GM10266 (cell line): ENCODE data around the gene SSH2.
A peak's percentile ranks its signal among the peaks of the same experiment; 100 is the strongest.

Experiments used
- DNase-seq: peaks from one replicate; pipeline ENCODE4 v3.0.0; 2012; ENCODE audit errors: extremely low spot score
- TF ChIP-seq, protein P1 (sequence below): IDR thresholded peaks from 2 replicates; pipeline ENCODE4 v1.5.1; 2012; ENCODE audit warnings: mild to moderate bottlenecking, low read depth; ENCODE audit not compliant: control insufficient read depth, insufficient read depth; ENCODE audit errors: missing control alignments

Gene SSH2

DNA sequence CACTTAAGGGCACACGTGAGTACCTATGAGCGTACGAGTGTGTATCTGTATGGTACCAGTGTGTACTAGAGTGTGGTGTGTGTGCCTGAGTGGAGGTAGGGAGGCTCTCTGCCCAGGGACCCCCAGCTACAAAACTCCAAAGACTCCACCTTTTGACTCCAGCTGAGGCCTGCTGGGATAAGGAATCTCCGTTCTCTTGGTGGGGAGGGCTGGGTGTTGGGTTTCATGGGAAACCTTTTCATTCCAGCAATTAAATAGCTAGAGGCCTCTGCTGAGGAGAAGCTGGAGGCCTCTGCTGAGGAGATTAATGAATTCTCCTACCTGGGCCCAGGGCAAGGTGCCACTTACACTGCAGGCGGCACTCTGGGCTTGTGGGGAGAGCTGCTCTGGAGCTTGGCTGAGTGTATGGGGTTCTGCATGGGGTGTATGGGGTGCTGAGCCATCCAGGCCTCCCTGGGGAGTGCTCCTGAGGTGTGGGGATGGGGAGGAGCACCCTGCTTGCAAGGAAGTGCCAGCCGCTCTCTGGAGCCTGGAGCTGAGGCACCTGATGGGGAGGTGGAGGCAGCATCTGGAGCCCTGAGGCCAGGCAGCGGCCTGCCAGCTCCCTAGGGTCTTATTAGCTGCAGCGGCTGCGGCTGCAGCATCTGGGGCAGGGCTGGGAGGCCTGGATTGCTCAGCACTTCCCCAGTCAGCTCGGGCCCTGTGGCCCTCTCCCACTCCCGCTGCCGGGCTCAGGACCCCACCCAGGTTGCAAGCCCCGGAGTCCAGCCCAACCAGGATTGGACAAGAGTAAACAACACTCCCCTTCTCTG lies 332.5 kb downstream of the SSH2 start:
- no peak for DNase-seq
- TF ChIP-seq, protein P1, sequence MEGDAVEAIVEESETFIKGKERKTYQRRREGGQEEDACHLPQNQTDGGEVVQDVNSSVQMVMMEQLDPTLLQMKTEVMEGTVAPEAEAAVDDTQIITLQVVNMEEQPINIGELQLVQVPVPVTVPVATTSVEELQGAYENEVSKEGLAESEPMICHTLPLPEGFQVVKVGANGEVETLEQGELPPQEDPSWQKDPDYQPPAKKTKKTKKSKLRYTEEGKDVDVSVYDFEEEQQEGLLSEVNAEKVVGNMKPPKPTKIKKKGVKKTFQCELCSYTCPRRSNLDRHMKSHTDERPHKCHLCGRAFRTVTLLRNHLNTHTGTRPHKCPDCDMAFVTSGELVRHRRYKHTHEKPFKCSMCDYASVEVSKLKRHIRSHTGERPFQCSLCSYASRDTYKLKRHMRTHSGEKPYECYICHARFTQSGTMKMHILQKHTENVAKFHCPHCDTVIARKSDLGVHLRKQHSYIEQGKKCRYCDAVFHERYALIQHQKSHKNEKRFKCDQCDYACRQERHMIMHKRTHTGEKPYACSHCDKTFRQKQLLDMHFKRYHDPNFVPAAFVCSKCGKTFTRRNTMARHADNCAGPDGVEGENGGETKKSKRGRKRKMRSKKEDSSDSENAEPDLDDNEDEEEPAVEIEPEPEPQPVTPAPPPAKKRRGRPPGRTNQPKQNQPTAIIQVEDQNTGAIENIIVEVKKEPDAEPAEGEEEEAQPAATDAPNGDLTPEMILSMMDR = no peak

DNA sequence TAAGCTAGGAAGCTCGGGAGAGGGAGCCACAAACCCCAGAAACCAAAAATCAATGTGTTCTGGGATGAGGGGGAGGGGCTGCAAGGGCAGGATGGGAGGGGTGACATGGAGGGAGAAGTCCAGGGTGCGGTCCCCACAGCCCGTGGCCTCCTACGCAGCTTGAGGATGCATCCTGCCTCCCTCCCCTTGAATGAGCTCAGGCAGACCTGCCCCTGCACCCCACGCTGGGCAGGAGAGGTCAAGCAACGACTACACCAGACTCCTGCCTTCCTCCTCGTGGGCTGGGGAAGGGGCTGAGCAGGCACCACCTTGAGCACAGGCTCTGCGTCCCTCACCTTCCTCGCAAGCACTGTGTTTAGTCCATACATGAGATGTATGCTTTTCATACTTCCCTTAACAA lies 333.2 kb downstream of the SSH2 start:
- TF ChIP-seq, protein P1 = no peak
- DNase-seq = no peak

DNA sequence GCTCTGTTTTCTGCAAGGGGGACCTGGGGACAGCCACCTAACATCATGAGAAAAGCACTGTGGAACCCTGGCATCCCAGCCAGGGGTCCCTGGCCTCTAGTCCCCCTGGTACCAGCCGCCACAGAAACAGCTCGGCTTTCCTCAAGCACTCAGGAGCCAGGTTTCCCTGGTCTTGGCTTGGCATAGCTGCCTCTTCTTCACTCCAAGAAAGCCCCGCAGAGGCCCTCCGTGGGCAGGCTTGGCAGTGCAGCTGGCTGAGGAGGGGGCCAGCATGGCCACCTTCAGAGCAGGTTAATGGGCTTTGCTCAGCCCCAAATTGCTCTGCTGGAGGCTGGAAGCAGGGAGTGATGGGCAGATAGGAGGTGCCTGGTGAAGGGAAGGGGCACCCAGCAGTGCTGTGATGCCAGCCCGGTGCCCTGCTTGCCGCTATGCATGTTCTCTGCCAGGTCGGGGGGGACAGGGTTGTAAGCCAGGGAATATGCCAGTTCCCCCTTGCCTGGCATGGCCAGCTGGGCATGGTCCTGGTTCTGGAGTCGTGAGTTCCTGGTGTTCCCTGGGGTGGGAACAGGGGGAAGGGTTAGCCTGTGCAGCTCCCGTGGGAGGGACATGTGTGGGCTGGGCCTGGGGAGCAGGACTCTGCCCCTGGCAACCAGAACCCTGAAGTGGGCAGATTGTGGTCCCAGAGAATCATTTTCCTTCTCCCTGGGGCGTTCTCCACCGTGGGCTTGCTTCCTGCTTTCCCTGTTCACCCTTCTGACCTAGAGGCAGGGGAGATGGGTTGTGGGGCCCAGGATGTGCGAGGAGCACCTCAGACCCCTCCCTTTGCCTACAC lies 333.9 kb downstream of the SSH2 start:
- TF ChIP-seq, protein P1 = no peak
- no peak for DNase-seq

DNA sequence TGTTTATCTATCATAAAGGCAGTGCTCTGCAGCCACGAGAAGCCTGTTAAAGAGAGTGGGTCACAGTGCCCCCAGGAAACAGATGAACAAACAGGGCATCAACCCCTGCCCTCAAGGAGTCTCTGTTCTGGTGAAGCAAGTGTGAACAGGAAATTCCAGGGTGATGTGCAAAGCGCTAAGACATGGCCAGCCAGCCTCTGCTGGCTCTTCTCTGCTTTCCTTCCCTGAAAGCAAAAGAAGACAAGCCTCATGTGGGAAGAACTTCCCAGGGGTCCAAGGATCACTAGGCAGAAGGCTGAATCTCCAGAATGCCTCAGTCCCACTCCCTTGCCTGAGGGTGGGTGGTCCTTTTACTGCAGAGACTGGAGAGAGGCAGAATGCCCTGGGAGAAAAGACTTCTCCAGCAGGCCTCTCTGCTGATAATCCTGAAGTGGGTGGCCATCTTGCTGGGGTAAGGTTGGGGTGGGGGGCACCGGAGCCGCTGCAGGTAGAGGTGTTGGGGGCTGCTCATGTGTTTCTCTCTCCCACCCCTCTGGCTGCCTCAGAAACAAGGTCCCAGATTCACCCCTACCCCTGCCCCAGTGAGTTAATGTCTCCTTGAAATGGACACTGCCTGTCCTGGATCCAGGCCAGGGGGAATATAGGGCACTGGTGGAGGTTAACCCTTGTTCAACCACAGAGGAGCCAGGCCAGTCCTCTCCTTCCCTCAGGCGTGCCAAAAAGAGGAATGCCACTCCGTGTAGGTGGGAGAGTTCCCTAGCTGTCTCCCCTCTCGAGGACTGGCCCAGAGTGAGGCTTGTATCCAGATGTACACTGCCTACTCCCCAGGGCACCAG lies 334.7 kb downstream of the SSH2 start:
- DNase-seq = no peak
- TF ChIP-seq, protein P1 = no peak

DNA sequence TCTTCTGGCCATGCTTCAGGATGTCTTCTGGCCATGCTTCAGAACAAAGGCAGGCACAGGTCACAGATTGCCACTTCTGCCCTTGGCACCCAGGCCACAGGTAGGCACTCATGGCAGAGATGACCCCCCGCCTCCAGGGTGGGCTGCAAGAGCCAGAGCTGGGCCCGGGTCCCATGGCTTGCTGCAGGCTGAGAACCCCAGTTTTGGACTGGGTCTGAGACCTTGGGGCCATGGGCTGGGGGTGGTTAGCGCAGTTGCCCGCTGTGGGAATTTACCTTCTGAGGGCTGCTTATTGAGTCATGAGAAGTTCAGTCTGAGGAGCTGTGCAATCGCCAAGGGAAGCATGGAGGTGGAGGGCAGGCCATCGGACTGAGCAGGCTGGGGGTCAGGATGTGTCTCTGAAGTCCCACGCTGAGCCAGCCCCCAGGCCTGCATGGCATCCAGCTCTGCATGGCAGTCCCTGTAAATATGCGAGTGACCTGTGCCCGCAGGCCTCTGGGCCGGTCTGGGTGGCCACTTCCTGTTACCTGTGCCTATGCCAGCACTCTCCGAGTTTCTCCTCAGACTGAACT lies 335.4 kb downstream of the SSH2 start:
- DNase-seq = no peak
- TF ChIP-seq, protein P1 = no peak

DNA sequence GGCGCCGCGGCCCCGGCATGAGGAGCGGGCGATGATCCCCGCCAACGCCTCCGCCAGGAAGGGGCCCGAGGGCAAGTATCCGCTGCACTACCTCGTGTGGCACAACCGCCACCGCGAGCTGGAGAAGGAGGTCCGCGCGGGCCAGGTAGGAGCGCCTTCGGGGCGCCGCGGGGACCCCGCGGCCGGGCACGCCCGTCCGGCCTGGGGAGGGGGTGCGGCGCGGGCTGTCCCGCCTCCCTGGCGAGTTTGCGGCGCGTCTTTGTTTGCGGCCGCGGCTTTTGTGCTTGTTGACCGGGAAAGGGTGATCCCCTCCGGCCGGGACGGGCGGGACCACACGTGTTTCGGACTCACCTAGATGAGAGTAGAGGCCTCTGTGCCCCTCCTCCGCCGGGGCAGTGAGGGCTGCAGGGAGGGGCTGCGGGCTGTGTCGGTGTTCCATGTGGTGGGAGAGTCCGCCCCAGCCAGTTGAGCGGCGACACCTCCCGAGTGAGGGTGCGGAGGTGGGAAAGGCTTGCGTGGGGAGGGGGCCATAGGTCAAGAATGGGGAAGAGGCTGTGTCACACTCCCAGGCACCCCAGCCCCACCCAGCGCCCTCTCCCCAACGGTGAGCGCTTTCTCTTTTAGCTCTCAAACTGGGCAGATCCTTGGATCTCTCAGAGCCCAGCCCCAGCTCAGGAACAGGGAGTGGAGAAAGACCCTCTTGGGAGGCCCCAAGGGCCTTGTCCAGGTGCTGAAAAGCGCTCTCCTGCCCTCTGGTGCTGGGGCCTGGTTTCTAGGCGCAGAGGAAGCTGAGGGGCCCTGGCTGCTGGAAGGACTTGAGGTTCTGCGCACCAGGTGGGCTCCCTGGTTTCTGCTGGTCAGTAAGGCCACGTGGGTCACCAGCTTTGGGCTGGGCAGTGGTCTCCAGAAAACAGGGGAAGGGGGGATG lies 336.2 kb downstream of the SSH2 start:
- DNase-seq = peak; percentile 56
- TF ChIP-seq, protein P1 = peak; percentile 36
